GM12878 (cell line): ENCODE measurements around the gene NT5E. TPM values are rescaled to one million over a fixed set of nuclear protein-coding genes. Genes with fewer than 3 reads are reported as not detected.

Experiments
- CBFB ChIP-seq: IDR thresholded peaks from 2 replicates; pipeline ENCODE4 v1.6.1; 2016; ENCODE audit warnings: antibody characterized with exemption, low read depth
- CREB1 ChIP-seq: IDR thresholded peaks from 2 replicates; pipeline ENCODE4 v1.6.1; 2012; ENCODE audit warnings: low read depth, mild to moderate bottlenecking, inconsistent platforms
- EED ChIP-seq: sonication (generic); IDR thresholded peaks from 2 replicates; pipeline ENCODE4 v1.6.1; 2016; ENCODE audit warnings: antibody characterized with exemption, low read depth
- EGR1 ChIP-seq, 2 experiments: IDR thresholded peaks; 1 replicate in 1 of 2; 2 replicates in 1 of 2; pipeline ENCODE4 v1.6.1; 2011 to 2012; ENCODE audit warnings: low read depth in 2 of 2, low read length in 2 of 2, borderline replicate concordance in 1 of 2, mild to moderate bottlenecking in 1 of 2, moderate library complexity in 1 of 2
- JUND ChIP-seq: IDR thresholded peaks from 2 replicates; pipeline ENCODE4 v1.6.1; 2012; ENCODE audit warnings: low read depth, mild to moderate bottlenecking, low read length, improper control_type of control experiment, moderate library complexity
- MYB ChIP-seq: fragments of 150-350 bp; IDR thresholded peaks from 2 replicates; pipeline ENCODE4 v1.6.1; 2014; ENCODE audit warnings: mild to moderate bottlenecking, low read depth, low read length, borderline replicate concordance
- NFIC ChIP-seq: IDR thresholded peaks from 2 replicates; pipeline ENCODE4 v1.6.1; 2012; ENCODE audit warnings: low read depth, mild to moderate bottlenecking, inconsistent platforms, low read length, moderate library complexity
- SMC3 ChIP-seq: IDR thresholded peaks from 2 replicates; pipeline ENCODE4 v1.6.1; 2011; ENCODE audit warnings: low read length, improper control_type of control experiment, borderline replicate concordance
- STAT1 ChIP-seq: fragments of 450-650 bp; conservative IDR thresholded peaks from 2 replicates; pipeline ENCODE4 v1.6.1; 2014; ENCODE audit warnings: antibody characterized with exemption, mild to moderate bottlenecking
- TAF1 ChIP-seq: IDR thresholded peaks from 2 replicates; pipeline ENCODE4 v1.6.1; 2011; ENCODE audit warnings: mild to moderate bottlenecking, low read depth, low read length, borderline replicate concordance
- ZBED1 ChIP-seq: IDR thresholded peaks from 2 replicates; pipeline ENCODE4 v1.6.1; 2016; ENCODE audit warnings: borderline replicate concordance
- ZNF24 ChIP-seq: fragments of 450-650 bp; IDR thresholded peaks from 2 replicates; pipeline ENCODE4 v1.6.1; 2017; ENCODE audit warnings: antibody characterized with exemption, mild to moderate bottlenecking
- ZNF622 ChIP-seq: fragments of 450-650 bp; IDR thresholded peaks from 2 replicates; pipeline ENCODE4 v1.6.1; 2017; ENCODE audit warnings: mild to moderate bottlenecking, inconsistent platforms
- polyA plus RNA-seq, 11 experiments: library from polyadenylated mRNA; depleted of rRNA in 4 of 11; unstranded in 6 of 11; stranded (reverse) in 5 of 11; fragments of >200 nt; fragmentation: Nextera tagmentation in 4 of 11; fragmentation: Illumina TruSeq in 1 of 11; extraction: Ambion mirVana in 4 of 11; extraction: Trizol in 1 of 11; gene quantifications; 1 replicate in 1 of 11; 2 replicates in 10 of 11; pipeline versions ENCODE4 v1.2.1 to v1.2.3, GENCODE V29; 2011 to 2016; ENCODE audit warnings: inconsistent platforms in 2 of 11, missing spikeins in 2 of 11, low read depth in 1 of 11
- total RNA-seq, 4 experiments: library from RNA; depleted of rRNA in 3 of 4; stranded (reverse); fragments of >200 nt in 3 of 4; fragmentation: Illumina TruSeq in 1 of 4; extraction: Trizol in 1 of 4; gene quantifications; 2 replicates each; pipeline versions ENCODE4 v1.2.1 to v1.2.3, GENCODE V29; 2013 to 2021
- TF ChIP-seq, protein P1 (sequence below): fragments of 450-650 bp; IDR thresholded peaks from 2 replicates; pipeline ENCODE4 v1.6.1; 2016; ENCODE audit warnings: mild to moderate bottlenecking
- TF ChIP-seq, protein P2 (sequence below): IDR thresholded peaks from 2 replicates; pipeline ENCODE4 v1.6.1; 2011; ENCODE audit warnings: low read depth, low read length, improper control_type of control experiment, borderline replicate concordance
- TF ChIP-seq, protein P3 (sequence below): fragments of 450-650 bp; IDR thresholded peaks from 2 replicates; pipeline ENCODE4 v1.6.1; 2017; ENCODE audit warnings: mild to moderate bottlenecking, moderate library complexity
- TF ChIP-seq, protein P4 (sequence below): IDR thresholded peaks from 2 replicates; pipeline ENCODE4 v1.6.1; 2012; ENCODE audit warnings: improper control_type of control experiment, low read depth, low read length; ENCODE audit not compliant: insufficient replicate concordance

Gene NT5E
- total and polyA plus RNA-seq, 10 of the 15 experiments (the other 5 are each of a cell fraction or from before 2014, with no cell fraction given), result 1.9 to 9.7 (median 7.3) TPM

DNA sequence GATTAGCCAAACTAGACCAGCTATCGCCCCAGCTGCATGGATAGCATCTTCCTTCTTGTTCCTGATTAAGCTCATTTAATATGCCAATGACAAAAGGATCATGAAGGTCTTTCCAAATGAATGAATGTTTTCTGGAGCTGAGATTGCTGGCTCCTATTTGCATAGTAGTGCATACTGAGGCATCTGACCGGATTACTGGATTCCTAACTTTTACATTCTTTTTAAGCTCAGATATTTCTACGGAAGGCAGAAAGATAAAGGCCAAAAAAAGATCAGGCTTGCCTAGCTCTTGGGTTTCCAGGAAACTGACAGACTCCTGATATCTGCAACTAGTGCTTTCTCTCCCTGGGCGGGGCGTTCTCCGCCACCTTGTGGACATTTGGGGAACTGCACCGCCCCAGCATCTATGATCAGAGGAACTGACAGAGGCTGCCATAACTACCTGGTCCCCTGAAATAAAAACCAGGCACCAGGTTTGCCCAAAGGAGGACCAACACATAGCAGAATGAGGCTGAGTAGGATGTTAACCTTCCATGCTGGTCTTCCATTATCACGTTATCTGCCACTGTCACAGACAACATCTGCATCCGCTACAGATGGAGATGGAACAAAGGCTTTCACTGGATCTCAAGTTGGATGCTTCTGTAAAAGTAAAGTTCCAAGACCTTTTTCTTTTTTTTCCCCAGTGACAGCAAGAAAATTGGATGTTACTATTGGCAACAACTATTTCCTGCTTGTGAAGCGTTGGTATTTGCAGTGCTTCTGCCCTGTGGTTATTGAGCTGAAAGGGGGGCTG is 33.2 kb downstream of the NT5E start (continued):
- TF ChIP-seq EGR1 (IDR thresholded peaks at IDR 0.05; ENCODE audit: borderline replicate concordance in 1 of 2, low read depth in 2 of 2, low read length in 2 of 2) (no peak), CREB1 (no peak), JUND (no peak), STAT1 (no peak), ZNF24 (no peak), ZNF622 (no peak), NFIC (no peak), MYB (no peak), TAF1 (no peak), SMC3 (peak; percentile 100), CBFB (no peak), ZBED1 (no peak), EED (no peak)
- TF ChIP-seq, protein P1, sequence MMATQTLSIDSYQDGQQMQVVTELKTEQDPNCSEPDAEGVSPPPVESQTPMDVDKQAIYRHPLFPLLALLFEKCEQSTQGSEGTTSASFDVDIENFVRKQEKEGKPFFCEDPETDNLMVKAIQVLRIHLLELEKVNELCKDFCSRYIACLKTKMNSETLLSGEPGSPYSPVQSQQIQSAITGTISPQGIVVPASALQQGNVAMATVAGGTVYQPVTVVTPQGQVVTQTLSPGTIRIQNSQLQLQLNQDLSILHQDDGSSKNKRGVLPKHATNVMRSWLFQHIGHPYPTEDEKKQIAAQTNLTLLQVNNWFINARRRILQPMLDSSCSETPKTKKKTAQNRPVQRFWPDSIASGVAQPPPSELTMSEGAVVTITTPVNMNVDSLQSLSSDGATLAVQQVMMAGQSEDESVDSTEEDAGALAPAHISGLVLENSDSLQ, result no peak; the same call in 1 of the 2 replicates
- TF ChIP-seq, protein P2, sequence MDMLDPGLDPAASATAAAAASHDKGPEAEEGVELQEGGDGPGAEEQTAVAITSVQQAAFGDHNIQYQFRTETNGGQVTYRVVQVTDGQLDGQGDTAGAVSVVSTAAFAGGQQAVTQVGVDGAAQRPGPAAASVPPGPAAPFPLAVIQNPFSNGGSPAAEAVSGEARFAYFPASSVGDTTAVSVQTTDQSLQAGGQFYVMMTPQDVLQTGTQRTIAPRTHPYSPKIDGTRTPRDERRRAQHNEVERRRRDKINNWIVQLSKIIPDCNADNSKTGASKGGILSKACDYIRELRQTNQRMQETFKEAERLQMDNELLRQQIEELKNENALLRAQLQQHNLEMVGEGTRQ, result no peak
- TF ChIP-seq, protein P3, sequence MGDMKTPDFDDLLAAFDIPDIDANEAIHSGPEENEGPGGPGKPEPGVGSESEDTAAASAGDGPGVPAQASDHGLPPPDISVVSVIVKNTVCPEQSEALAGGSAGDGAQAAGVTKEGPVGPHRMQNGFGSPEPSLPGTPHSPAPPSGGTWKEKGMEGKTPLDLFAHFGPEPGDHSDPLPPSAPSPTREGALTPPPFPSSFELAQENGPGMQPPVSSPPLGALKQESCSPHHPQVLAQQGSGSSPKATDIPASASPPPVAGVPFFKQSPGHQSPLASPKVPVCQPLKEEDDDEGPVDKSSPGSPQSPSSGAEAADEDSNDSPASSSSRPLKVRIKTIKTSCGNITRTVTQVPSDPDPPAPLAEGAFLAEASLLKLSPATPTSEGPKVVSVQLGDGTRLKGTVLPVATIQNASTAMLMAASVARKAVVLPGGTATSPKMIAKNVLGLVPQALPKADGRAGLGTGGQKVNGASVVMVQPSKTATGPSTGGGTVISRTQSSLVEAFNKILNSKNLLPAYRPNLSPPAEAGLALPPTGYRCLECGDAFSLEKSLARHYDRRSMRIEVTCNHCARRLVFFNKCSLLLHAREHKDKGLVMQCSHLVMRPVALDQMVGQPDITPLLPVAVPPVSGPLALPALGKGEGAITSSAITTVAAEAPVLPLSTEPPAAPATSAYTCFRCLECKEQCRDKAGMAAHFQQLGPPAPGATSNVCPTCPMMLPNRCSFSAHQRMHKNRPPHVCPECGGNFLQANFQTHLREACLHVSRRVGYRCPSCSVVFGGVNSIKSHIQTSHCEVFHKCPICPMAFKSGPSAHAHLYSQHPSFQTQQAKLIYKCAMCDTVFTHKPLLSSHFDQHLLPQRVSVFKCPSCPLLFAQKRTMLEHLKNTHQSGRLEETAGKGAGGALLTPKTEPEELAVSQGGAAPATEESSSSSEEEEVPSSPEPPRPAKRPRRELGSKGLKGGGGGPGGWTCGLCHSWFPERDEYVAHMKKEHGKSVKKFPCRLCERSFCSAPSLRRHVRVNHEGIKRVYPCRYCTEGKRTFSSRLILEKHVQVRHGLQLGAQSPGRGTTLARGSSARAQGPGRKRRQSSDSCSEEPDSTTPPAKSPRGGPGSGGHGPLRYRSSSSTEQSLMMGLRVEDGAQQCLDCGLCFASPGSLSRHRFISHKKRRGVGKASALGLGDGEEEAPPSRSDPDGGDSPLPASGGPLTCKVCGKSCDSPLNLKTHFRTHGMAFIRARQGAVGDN, result no peak
- TF ChIP-seq, protein P4, sequence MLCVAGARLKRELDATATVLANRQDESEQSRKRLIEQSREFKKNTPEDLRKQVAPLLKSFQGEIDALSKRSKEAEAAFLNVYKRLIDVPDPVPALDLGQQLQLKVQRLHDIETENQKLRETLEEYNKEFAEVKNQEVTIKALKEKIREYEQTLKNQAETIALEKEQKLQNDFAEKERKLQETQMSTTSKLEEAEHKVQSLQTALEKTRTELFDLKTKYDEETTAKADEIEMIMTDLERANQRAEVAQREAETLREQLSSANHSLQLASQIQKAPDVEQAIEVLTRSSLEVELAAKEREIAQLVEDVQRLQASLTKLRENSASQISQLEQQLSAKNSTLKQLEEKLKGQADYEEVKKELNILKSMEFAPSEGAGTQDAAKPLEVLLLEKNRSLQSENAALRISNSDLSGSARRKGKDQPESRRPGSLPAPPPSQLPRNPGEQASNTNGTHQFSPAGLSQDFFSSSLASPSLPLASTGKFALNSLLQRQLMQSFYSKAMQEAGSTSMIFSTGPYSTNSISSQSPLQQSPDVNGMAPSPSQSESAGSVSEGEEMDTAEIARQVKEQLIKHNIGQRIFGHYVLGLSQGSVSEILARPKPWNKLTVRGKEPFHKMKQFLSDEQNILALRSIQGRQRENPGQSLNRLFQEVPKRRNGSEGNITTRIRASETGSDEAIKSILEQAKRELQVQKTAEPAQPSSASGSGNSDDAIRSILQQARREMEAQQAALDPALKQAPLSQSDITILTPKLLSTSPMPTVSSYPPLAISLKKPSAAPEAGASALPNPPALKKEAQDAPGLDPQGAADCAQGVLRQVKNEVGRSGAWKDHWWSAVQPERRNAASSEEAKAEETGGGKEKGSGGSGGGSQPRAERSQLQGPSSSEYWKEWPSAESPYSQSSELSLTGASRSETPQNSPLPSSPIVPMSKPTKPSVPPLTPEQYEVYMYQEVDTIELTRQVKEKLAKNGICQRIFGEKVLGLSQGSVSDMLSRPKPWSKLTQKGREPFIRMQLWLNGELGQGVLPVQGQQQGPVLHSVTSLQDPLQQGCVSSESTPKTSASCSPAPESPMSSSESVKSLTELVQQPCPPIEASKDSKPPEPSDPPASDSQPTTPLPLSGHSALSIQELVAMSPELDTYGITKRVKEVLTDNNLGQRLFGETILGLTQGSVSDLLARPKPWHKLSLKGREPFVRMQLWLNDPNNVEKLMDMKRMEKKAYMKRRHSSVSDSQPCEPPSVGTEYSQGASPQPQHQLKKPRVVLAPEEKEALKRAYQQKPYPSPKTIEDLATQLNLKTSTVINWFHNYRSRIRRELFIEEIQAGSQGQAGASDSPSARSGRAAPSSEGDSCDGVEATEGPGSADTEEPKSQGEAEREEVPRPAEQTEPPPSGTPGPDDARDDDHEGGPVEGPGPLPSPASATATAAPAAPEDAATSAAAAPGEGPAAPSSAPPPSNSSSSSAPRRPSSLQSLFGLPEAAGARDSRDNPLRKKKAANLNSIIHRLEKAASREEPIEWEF, result no peak
